ENCODE data around the gene C11orf54. TPM values are rescaled to one million over a fixed set of nuclear protein-coding genes. Genes with fewer than 3 reads are reported as not detected.
"Not testable (repeated sequence)": the region's sequence is repeated elsewhere in the genome, so short reads cannot be mapped to it uniquely, and the experiment has no call there.

The C11orf54 gene
- total and polyA plus RNA-seq, 4 donors = 60.8 to 154 (median 114) TPM

DNA sequence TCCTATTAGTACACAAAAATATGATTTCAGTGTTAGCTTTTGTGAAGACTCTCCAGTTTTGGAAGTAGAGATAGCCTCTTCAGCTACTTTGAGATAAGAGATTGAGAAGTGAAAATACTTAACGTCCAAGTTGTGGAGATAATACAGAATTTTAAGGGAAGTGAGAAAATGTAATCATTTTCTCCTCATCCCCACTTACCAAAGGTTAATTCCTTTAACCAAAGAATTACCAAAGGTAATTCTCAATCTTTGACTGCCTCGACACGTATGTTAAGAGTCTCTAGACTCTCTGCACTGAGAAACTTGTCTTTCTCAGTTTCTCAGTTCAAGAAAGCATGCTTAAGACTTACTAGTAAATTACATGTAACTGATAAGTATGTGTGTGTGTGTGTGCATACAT is 15.3 kb downstream of the C11orf54 start:
- H3K27ac ChIP-seq (ENCODE audit: low read depth in 1 of 2, low read length in 2 of 2) = no peak overlapping the region
- H3K27me3 ChIP-seq (ENCODE audit: control insufficient read depth in 4 of 4, insufficient read depth in 4 of 4, low read length in 3 of 4) = no peaks in the 10 kb centered on the region
- no peaks in the 10 kb centered on the region for H3K4me1 ChIP-seq (ENCODE audit: control insufficient read depth in 4 of 4, insufficient read depth in 4 of 4, low read length in 3 of 4)
- peaks cover 24 to 80% (median 60%) of the 10 kb centered on the region in 4 donors for H3K36me3 ChIP-seq (ENCODE audit: control insufficient read depth in 4 of 4, insufficient read depth in 3 of 4, low read depth in 1 of 4, low read length in 3 of 4)
- DNase-seq (ENCODE audit: low spot score) = no peak
- no peaks in the 10 kb centered on the region for H3K9me3 ChIP-seq (ENCODE audit: control insufficient read depth in 4 of 4, low read length in 3 of 4)
- no peak overlapping the region for H3K9ac ChIP-seq (ENCODE audit: low read depth in 1 of 2, low read length in 2 of 2)
- no peak overlapping the region for H3K4me3 ChIP-seq (ENCODE audit: low read depth in 1 of 3, low read length in 3 of 3)
- WGBS = 87% methylated on average over 3 of the region's 3 CpGs
- TF ChIP-seq RXRA (IDR thresholded peaks at IDR 0.05) = no peak
- no peak for TF ChIP-seq JUND (IDR thresholded peaks at IDR 0.05)
- TF ChIP-seq MAX (IDR thresholded peaks at IDR 0.05) = no peak
- TF ChIP-seq HNF4G (IDR thresholded peaks at IDR 0.05) = no peak
- no peak for TF ChIP-seq RAD21 (IDR thresholded peaks at IDR 0.05)
- TF ChIP-seq YY1 (IDR thresholded peaks at IDR 0.05) = no peak
- TF ChIP-seq HNF4A (conservative IDR thresholded peaks at IDR 0.05) = no peak

GRCh38 chr11:93757301-93757700 is 15.8 kb downstream of the C11orf54 start:
- DNase-seq (ENCODE audit: low spot score) = no peak
- Histone ChIP-seq H3K9me3 (ENCODE audit: control insufficient read depth in 4 of 4, low read length in 3 of 4) (no peaks in the 10 kb centered on the region), H3K36me3 (ENCODE audit: control insufficient read depth in 4 of 4, insufficient read depth in 3 of 4, low read depth in 1 of 4, low read length in 3 of 4) (peaks cover 24 to 81% (median 64%) of the 10 kb centered on the region in 4 donors), H3K27me3 (ENCODE audit: control insufficient read depth in 4 of 4, insufficient read depth in 4 of 4, low read length in 3 of 4) (no peaks in the 10 kb centered on the region), H3K4me3 (ENCODE audit: low read depth in 1 of 3, low read length in 3 of 3) (no peak overlapping the region), H3K4me1 (ENCODE audit: control insufficient read depth in 4 of 4, insufficient read depth in 4 of 4, low read length in 3 of 4) (no peaks in the 10 kb centered on the region), H3K9ac (ENCODE audit: low read depth in 1 of 2, low read length in 2 of 2) (no peak overlapping the region), H3K27ac (ENCODE audit: low read depth in 1 of 2, low read length in 2 of 2) (no peak overlapping the region)
- TF ChIP-seq FOXA1 (IDR thresholded peaks at IDR 0.05) (no peak), EGR1 (IDR thresholded peaks at IDR 0.05; ENCODE audit: low read depth in 2 of 2) (no peak), RXRA (IDR thresholded peaks at IDR 0.05) (no peak), GABPA (IDR thresholded peaks at IDR 0.05 in 1 of 2, conservative IDR thresholded peaks at IDR 0.05 in 1 of 2) (no peak), RAD21 (IDR thresholded peaks at IDR 0.05) (no peak), HNF4A (conservative IDR thresholded peaks at IDR 0.05) (no peak), YY1 (IDR thresholded peaks at IDR 0.05) (no peak), JUND (IDR thresholded peaks at IDR 0.05) (no peak), HNF4G (IDR thresholded peaks at IDR 0.05) (no peak)
- TF ChIP-seq, protein P1, sequence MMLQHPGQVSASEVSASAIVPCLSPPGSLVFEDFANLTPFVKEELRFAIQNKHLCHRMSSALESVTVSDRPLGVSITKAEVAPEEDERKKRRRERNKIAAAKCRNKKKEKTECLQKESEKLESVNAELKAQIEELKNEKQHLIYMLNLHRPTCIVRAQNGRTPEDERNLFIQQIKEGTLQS (IDR thresholded peaks at IDR 0.05) = no peak
- WGBS = 91% methylated on average over 3 of the region's 3 CpGs

- Histone ChIP-seq H3K9ac (ENCODE audit: low read depth in 1 of 2, low read length in 2 of 2) (no peak overlapping the region), H3K9me3 (ENCODE audit: control insufficient read depth in 4 of 4, low read length in 3 of 4) (no peaks in the 10 kb centered on the region), H3K4me1 (ENCODE audit: control insufficient read depth in 4 of 4, insufficient read depth in 4 of 4, low read length in 3 of 4) (no peaks in the 10 kb centered on the region), H3K4me3 (ENCODE audit: low read depth in 1 of 3, low read length in 3 of 3) (no peak overlapping the region), H3K27ac (ENCODE audit: low read depth in 1 of 2, low read length in 2 of 2) (no peak overlapping the region), H3K36me3 (ENCODE audit: control insufficient read depth in 4 of 4, insufficient read depth in 3 of 4, low read depth in 1 of 4, low read length in 3 of 4) (peaks cover 25 to 88% (median 72%) of the 10 kb centered on the region in 4 donors), H3K27me3 (ENCODE audit: control insufficient read depth in 4 of 4, insufficient read depth in 4 of 4, low read length in 3 of 4) (no peaks in the 10 kb centered on the region)
- no peak for TF ChIP-seq GABPA (IDR thresholded peaks at IDR 0.05 in 1 of 2, conservative IDR thresholded peaks at IDR 0.05 in 1 of 2)
- no peak for TF ChIP-seq TAF1 (conservative IDR thresholded peaks at IDR 0.05)
- no peak for TF ChIP-seq MAX (IDR thresholded peaks at IDR 0.05)
- no peak for TF ChIP-seq FOXA2 (IDR thresholded peaks at IDR 0.05)
- no peak for TF ChIP-seq RXRA (IDR thresholded peaks at IDR 0.05)
- no peak for TF ChIP-seq EGR1 (IDR thresholded peaks at IDR 0.05; ENCODE audit: low read depth in 2 of 2)
- TF ChIP-seq FOXA1 (IDR thresholded peaks at IDR 0.05) = no peak
- no peak for TF ChIP-seq JUND (IDR thresholded peaks at IDR 0.05)
- TF ChIP-seq RAD21 (IDR thresholded peaks at IDR 0.05) = no peak
- TF ChIP-seq, protein P1 (IDR thresholded peaks at IDR 0.05) = no peak
- no peak for TF ChIP-seq HNF4G (IDR thresholded peaks at IDR 0.05)
- DNase-seq (ENCODE audit: low spot score) = no peak
- WGBS = 96% methylated on average over 38 of the region's 38 CpGs
These were observed 16.7 kb downstream of the C11orf54 start for GRCh38 chr11:93757924-93758865.

GRCh38 chr11:93759123-93759522 is 17.7 kb downstream of the C11orf54 start:
- H3K9me3 ChIP-seq (ENCODE audit: control insufficient read depth in 4 of 4, low read length in 3 of 4); H3K27me3 ChIP-seq (ENCODE audit: control insufficient read depth in 4 of 4, insufficient read depth in 4 of 4, low read length in 3 of 4); H3K9ac ChIP-seq (ENCODE audit: low read depth in 1 of 2, low read length in 2 of 2); DNase-seq (ENCODE audit: low spot score); H3K27ac ChIP-seq (ENCODE audit: low read depth in 1 of 2, low read length in 2 of 2); H3K4me1 ChIP-seq (ENCODE audit: control insufficient read depth in 4 of 4, insufficient read depth in 4 of 4, low read length in 3 of 4); H3K4me3 ChIP-seq (ENCODE audit: low read depth in 1 of 3, low read length in 3 of 3): not testable (repeated sequence)
- peaks cover 26 to 86% (median 70%) of the 10 kb centered on the region in 4 donors for H3K36me3 ChIP-seq (ENCODE audit: control insufficient read depth in 4 of 4, insufficient read depth in 3 of 4, low read depth in 1 of 4, low read length in 3 of 4)
- 95% methylated on average over 4 of the region's 4 CpGs for WGBS

Measured in liver (tissue), 9 donors.